H1 (cell line): ENCODE results near the gene DLG1. TPM values are rescaled to one million over a fixed set of nuclear protein-coding genes. Genes with fewer than 3 reads are reported as not detected.

Experiments used
- CTCF ChIA-PET: fragments of 300-600 bp; sonication (Branson Sonifier 250); formaldehyde crosslinking; loops from one replicate; lab custom pipeline; 2021; ENCODE audit not compliant: partially characterized antibody; lab: Charles Lee
- POLR2A ChIA-PET: fragments of 300-600 bp; sonication (Branson Sonifier 250); formaldehyde crosslinking; loops from one replicate; lab custom pipeline; 2021; ENCODE audit warnings: inconsistent platforms; ENCODE audit not compliant: partially characterized antibody; lab: Charles Lee
- DNase-seq, 2 experiments: peaks; one replicate each; pipeline versions ENCODE4 v3.0.0 to v3.0.0-alpha.2; 2010 to 2022; ENCODE audit warnings: low spot score in 2 of 2, low read depth in 1 of 2, mixed read lengths in 1 of 2
- FAIRE-seq: peaks from 2 replicates; lab custom pipeline; 2011; peaks lifted over from hg19 to GRCh38; lab: Jason Lieb, UNC
- H2AFZ ChIP-seq: 2 replicates; pipeline ENCODE4 v1.8.1; 2012; ENCODE audit warnings: low read length, inconsistent platforms
- H2AK5ac ChIP-seq: 2 replicates; pipeline ENCODE4 v1.6.1; 2013; ENCODE audit warnings: low read depth, low read length
- H2BK120ac ChIP-seq: replicated peaks from 2 replicates; pipeline ENCODE3; 2013; ENCODE audit warnings: low read depth, low read length, inconsistent platforms
- H2BK12ac ChIP-seq: 2 replicates; pipeline ENCODE4 v1.6.1; 2013; ENCODE audit warnings: low read depth, low read length
- H2BK15ac ChIP-seq: 2 replicates; pipeline ENCODE4 v1.6.1; 2013; ENCODE audit warnings: low read length
- H2BK20ac ChIP-seq: 2 replicates; pipeline ENCODE4 v1.6.1; 2013; ENCODE audit warnings: low read length
- H2BK5ac ChIP-seq: 2 replicates; pipeline ENCODE4 v1.6.1; 2013; ENCODE audit warnings: low read depth, low read length
- H3K14ac ChIP-seq: 2 replicates; pipeline ENCODE4 v1.6.1; 2013; ENCODE audit warnings: inconsistent platforms; ENCODE audit not compliant: insufficient read length
- H3K18ac ChIP-seq: 2 replicates; pipeline ENCODE4 v1.6.1; 2013; ENCODE audit warnings: low read length; ENCODE audit errors: extremely low read depth
- H3K23ac ChIP-seq: 2 replicates; pipeline ENCODE4 v1.6.1; 2013; ENCODE audit warnings: inconsistent platforms; ENCODE audit not compliant: insufficient read length
- H3K23me2 ChIP-seq: 2 replicates; pipeline ENCODE4 v1.6.1; 2013; ENCODE audit warnings: low read depth, low read length
- H3K27ac ChIP-seq: 2 replicates; pipeline ENCODE4 v1.6.1; 2011; ENCODE audit warnings: low read depth, low read length, inconsistent platforms
- H3K27me3 ChIP-seq, 4 experiments: replicated peaks in 1 of 4; 1 replicate in 1 of 4; 2 replicates in 3 of 4; pipeline versions ENCODE4 v1.6.1 to v1.8.1; 2011 to 2013; ENCODE audit warnings: low read length in 3 of 4, mild to moderate bottlenecking in 3 of 4, inconsistent platforms in 2 of 4, mixed read lengths in 2 of 4, moderate library complexity in 1 of 4; ENCODE audit not compliant: control insufficient read depth in 3 of 4, insufficient read depth in 3 of 4; ENCODE audit errors: extremely low read depth in 1 of 4
- H3K36me3 ChIP-seq, 4 experiments: 2 replicates each; pipeline versions ENCODE4 v1.6.1 to v1.8.1; 2011 to 2013; ENCODE audit warnings: mild to moderate bottlenecking in 4 of 4, low read length in 3 of 4, moderate library complexity in 2 of 4, control low read depth in 1 of 4, inconsistent platforms in 1 of 4; ENCODE audit not compliant: insufficient read depth in 4 of 4, control insufficient read depth in 2 of 4
- H3K4ac ChIP-seq: replicated peaks from 2 replicates; pipeline ENCODE3; 2013; ENCODE audit warnings: low read length, low read depth, mixed read lengths, inconsistent platforms; ENCODE audit not compliant: insufficient read length
- H3K4me1 ChIP-seq, 4 experiments: replicated peaks in 1 of 4; 1 replicate in 1 of 4; 2 replicates in 3 of 4; pipeline versions ENCODE4 v1.6.1 to v1.8.1; 2011 to 2013; ENCODE audit warnings: low read length in 3 of 4, inconsistent platforms in 2 of 4, mixed read lengths in 1 of 4; ENCODE audit not compliant: insufficient read depth in 4 of 4, control insufficient read depth in 3 of 4
- H3K4me2 ChIP-seq, 2 experiments: 2 replicates each; pipeline versions ENCODE4 v1.6.1 to v1.8.1; 2011 to 2013; ENCODE audit warnings: low read depth in 2 of 2, low read length in 2 of 2, control low read depth in 1 of 2, inconsistent platforms in 1 of 2, mild to moderate bottlenecking in 1 of 2; ENCODE audit not compliant: insufficient read depth in 1 of 2
- H3K4me3 ChIP-seq, 4 experiments: fragments of 200-600, 300-600 bp in 1 of 4; sonication (generic), shearing (Covaris generic), sonication (Bioruptor Twin) in 1 of 4; 2 replicates each; pipeline versions ENCODE4 v1.5.1 to v1.8.1; 2011 to 2016; ENCODE audit warnings: low read length in 4 of 4, low read depth in 3 of 4, control low read depth in 2 of 4, inconsistent platforms in 2 of 4, mild to moderate bottlenecking in 2 of 4, mixed read lengths in 1 of 4, moderate library complexity in 1 of 4; ENCODE audit not compliant: insufficient read depth in 2 of 4; ENCODE audit errors: extremely low read depth in 1 of 4
- H3K56ac ChIP-seq: replicated peaks from 2 replicates; pipeline ENCODE3; 2013; ENCODE audit warnings: low read depth, mild to moderate bottlenecking, mixed read lengths, low read length, inconsistent platforms; ENCODE audit not compliant: insufficient read length
- H3K79me1 ChIP-seq: 2 replicates; pipeline ENCODE4 v1.6.1; 2013; ENCODE audit warnings: low read depth, low read length, control low read depth
- H3K79me2 ChIP-seq, 2 experiments: 2 replicates each; pipeline versions ENCODE4 v1.6.1 to v1.8.1; 2012 to 2013; ENCODE audit warnings: low read length in 2 of 2, mild to moderate bottlenecking in 2 of 2, inconsistent platforms in 1 of 2; ENCODE audit not compliant: insufficient read depth in 2 of 2, control insufficient read depth in 1 of 2
- H3K9ac ChIP-seq, 4 experiments: replicated peaks in 1 of 4; 1 replicate in 1 of 4; 2 replicates in 3 of 4; pipeline versions ENCODE4 v1.6.1 to v1.8.1; 2011 to 2013; ENCODE audit warnings: low read depth in 3 of 4, low read length in 3 of 4, control low read depth in 2 of 4, mild to moderate bottlenecking in 2 of 4, moderate library complexity in 2 of 4, inconsistent platforms in 1 of 4; ENCODE audit errors: extremely low read depth in 1 of 4
- H3K9me3 ChIP-seq, 2 experiments: 2 replicates each; pipeline versions ENCODE4 v1.6.1 to v1.8.1; 2012 to 2013; ENCODE audit warnings: mild to moderate bottlenecking in 2 of 2, moderate library complexity in 2 of 2, control low read depth in 1 of 2, inconsistent platforms in 1 of 2, low read depth in 1 of 2, low read length in 1 of 2, mixed read lengths in 1 of 2; ENCODE audit not compliant: insufficient read depth in 2 of 2
- H4K20me1 ChIP-seq, 2 experiments: replicated peaks in 1 of 2; 2 replicates each; pipeline versions ENCODE3 to v1.8.1; 2011 to 2013; ENCODE audit warnings: inconsistent platforms in 2 of 2, low read length in 2 of 2, mild to moderate bottlenecking in 1 of 2; ENCODE audit not compliant: insufficient read depth in 2 of 2, control insufficient read depth in 1 of 2
- H4K5ac ChIP-seq: 2 replicates; pipeline ENCODE4 v1.6.1; 2013; ENCODE audit warnings: low read length, low read depth, mixed read lengths, inconsistent platforms; ENCODE audit not compliant: insufficient read length
- H4K8ac ChIP-seq: 2 replicates; pipeline ENCODE4 v1.8.0; 2013; ENCODE audit warnings: mild to moderate bottlenecking, moderate library complexity, low read length, inconsistent platforms; ENCODE audit not compliant: insufficient read depth; ENCODE audit errors: extremely low read depth
- H4K91ac ChIP-seq: replicated peaks from 2 replicates; pipeline ENCODE3; 2013; ENCODE audit warnings: low read length, mixed read lengths, inconsistent platforms; ENCODE audit not compliant: insufficient read length
- ASH2L ChIP-seq: fragments of 200-600, 300-600 bp; sonication (generic); IDR thresholded peaks from one replicate; pipeline ENCODE4 v1.7.1; 2017; ENCODE audit warnings: low read length
- CBX8 ChIP-seq: fragments of 300-800, 300-1000 bp; sonication (generic); IDR thresholded peaks from 2 replicates; pipeline ENCODE4 v1.7.1; 2016; ENCODE audit warnings: low read depth, low read length, borderline replicate concordance
- CHD1 ChIP-seq: IDR thresholded peaks from 2 replicates; pipeline ENCODE4 v1.6.1; 2012; ENCODE audit warnings: low read depth, low read length, improper control_type of control experiment
- CREB1 ChIP-seq: IDR thresholded peaks from 2 replicates; pipeline ENCODE4 v1.6.1; 2012; ENCODE audit warnings: inconsistent platforms
- CTBP2 ChIP-seq: IDR thresholded peaks from 2 replicates; pipeline ENCODE4 v1.7.0; 2011; ENCODE audit warnings: borderline replicate concordance, mild to moderate bottlenecking, moderate library complexity, mixed read lengths, low read length; ENCODE audit not compliant: insufficient read depth, insufficient read length
- EGR1 ChIP-seq: IDR thresholded peaks from 2 replicates; pipeline ENCODE4 v1.6.1; 2011; ENCODE audit warnings: low read depth, low read length, borderline replicate concordance
- HDAC2 ChIP-seq, 2 experiments: fragments of 300-600 bp in 1 of 2; sonication (generic) in 1 of 2; IDR thresholded peaks; 2 replicates each; pipeline ENCODE4 v1.6.1; 2011 to 2012; ENCODE audit warnings: low read depth in 2 of 2, low read length in 2 of 2, mild to moderate bottlenecking in 2 of 2, moderate library complexity in 2 of 2, borderline replicate concordance in 1 of 2, inconsistent platforms in 1 of 2
- KDM4A ChIP-seq: IDR thresholded peaks from one replicate; pipeline ENCODE4 v1.7.1; 2012; ENCODE audit warnings: low read depth, mild to moderate bottlenecking, moderate library complexity, low read length, inconsistent platforms; ENCODE audit not compliant: severe bottlenecking
- MAFK ChIP-seq: IDR thresholded peaks from 2 replicates; pipeline ENCODE4 v1.6.1; 2012; ENCODE audit warnings: low read depth, mild to moderate bottlenecking, improper control_type of control experiment, low read length
- SAP30 ChIP-seq: fragments of 300-600 bp; sonication (generic); IDR thresholded peaks from 2 replicates; pipeline ENCODE4 v1.7.1; 2012; ENCODE audit warnings: low read length, moderate library complexity, mild to moderate bottlenecking, inconsistent platforms; ENCODE audit not compliant: insufficient read depth, insufficient replicate concordance
- SIN3A ChIP-seq, 2 experiments: IDR thresholded peaks in 1 of 2; conservative IDR thresholded peaks in 1 of 2; 2 replicates each; pipeline ENCODE4 v1.6.1; 2011 to 2012; ENCODE audit warnings: low read length in 2 of 2, improper control_type of control experiment in 1 of 2, low read depth in 1 of 2, mild to moderate bottlenecking in 1 of 2
- SRF ChIP-seq: IDR thresholded peaks from 2 replicates; pipeline ENCODE4 v1.6.1; 2011; ENCODE audit warnings: mild to moderate bottlenecking, low read depth, low read length, moderate library complexity
- YY1 ChIP-seq: IDR thresholded peaks from 2 replicates; pipeline ENCODE4 v1.6.1; 2011; ENCODE audit warnings: low read depth, mild to moderate bottlenecking, low read length
- polyA plus RNA-seq, 7 experiments: library from polyadenylated mRNA; depleted of rRNA in 3 of 7; stranded (reverse) in 5 of 7; unstranded in 2 of 7; fragments of >200 nt in 5 of 7; fragments of 200-250 nt in 2 of 7; gene quantifications; 1 replicate in 5 of 7; 2 replicates in 1 of 7; 4 replicates in 1 of 7; pipeline versions ENCODE4 v1.2.1 to v1.2.3, GENCODE V29; 2011 to 2013; ENCODE audit warnings: missing spikeins in 2 of 7, mixed read lengths in 2 of 7
- total RNA-seq: library from RNA; stranded (reverse); fragmentation: NEBNext Ultra II Directional; extraction: Animal tissue kit (Norgen Biotek cat#: 25700); gene quantifications from 2 replicates; pipeline ENCODE4 v1.2.1, GENCODE V29; 2021

The DLG1 gene
- total and polyA plus RNA-seq, 2 of the 8 experiments (the other 6 are each of a cell fraction or from before 2014, with no cell fraction given), result 13.4 to 78.8 TPM

DNA sequence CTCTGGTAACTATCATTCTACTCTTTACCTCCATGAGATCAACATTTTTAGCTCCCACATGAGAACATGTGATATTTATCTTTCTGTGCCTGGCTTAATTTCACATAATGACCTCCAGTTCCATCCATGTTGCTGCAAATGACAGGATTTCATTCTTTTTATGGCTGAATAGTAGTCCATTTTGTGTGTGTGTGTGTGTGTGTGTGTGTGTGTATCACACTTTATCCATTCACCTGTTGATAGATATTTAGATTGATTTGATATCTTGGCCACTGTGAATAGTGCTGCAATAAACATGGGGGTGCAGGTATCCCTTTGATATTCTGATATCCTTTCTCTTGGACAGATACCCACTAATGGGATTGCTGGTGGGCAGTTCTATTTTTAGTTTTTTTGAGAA lies 18.3 kb downstream of the DLG1 start:
- TF ChIP-seq SAP30, result no peak
- TF ChIP-seq SIN3A (conservative IDR thresholded peaks at IDR 0.05 in 1 of 2, IDR thresholded peaks at IDR 0.05 in 1 of 2; ENCODE audit: low read depth in 1 of 2, low read length in 2 of 2), result no peak
- no peak for TF ChIP-seq CREB1
- TF ChIP-seq SRF, result no peak
- TF ChIP-seq CBX8, result no peak
- TF ChIP-seq CTBP2, result no peak
- no peak for TF ChIP-seq HDAC2 (IDR thresholded peaks at IDR 0.05; ENCODE audit: borderline replicate concordance in 1 of 2, low read depth in 2 of 2, low read length in 2 of 2)
- no peak for TF ChIP-seq MAFK
- no peak for TF ChIP-seq YY1
- TF ChIP-seq KDM4A, result no peak
- no peak for TF ChIP-seq ASH2L
- TF ChIP-seq CHD1, result no peak
- TF ChIP-seq EGR1, result no peak

More for the DNA sequence above, 18.3 kb downstream of the DLG1 start:
- Histone ChIP-seq H3K4me3 (no peak overlapping the region), H2BK12ac (no peak overlapping the region), H3K4me1 (no peaks in the 10 kb centered on the region), H4K20me1 (peaks cover 0 to 7% of the 10 kb centered on the region in 2 experiments), H4K91ac (no peak overlapping the region), H3K36me3 (peaks cover 0 to 39% (median 10%) of the 10 kb centered on the region in 4 experiments; a peak in 6 of 8 replicates), H2BK15ac (no peak overlapping the region), H2BK5ac (no peak overlapping the region), H3K23ac (no peak overlapping the region), H2AK5ac (no peak overlapping the region), H3K79me2 (peaks cover 0 to 62% of the 10 kb centered on the region in 2 experiments; a peak in 3 of 4 replicates), H3K4ac (no peak overlapping the region), H4K8ac (no peak overlapping the region), H2AFZ (no peak overlapping the region), H3K79me1 (no peaks in the 10 kb centered on the region; the same call in none of the 2 replicates), H4K5ac (no peak overlapping the region), H3K9me3 (no peaks in the 10 kb centered on the region), H3K27me3 (no peaks in the 10 kb centered on the region), H3K27ac (no peak overlapping the region), H3K56ac (no peak overlapping the region), H3K18ac (no peak overlapping the region), H3K4me2 (no peak overlapping the region), H3K23me2 (no peaks in the 10 kb centered on the region), H2BK120ac (no peak overlapping the region), H3K14ac (no peak overlapping the region), H2BK20ac (no peak overlapping the region), H3K9ac (no peak overlapping the region)
- FAIRE-seq (no peak), DNase-seq (no peak)
- ChIA-PET POLR2A (no interaction called here), CTCF (interaction anchor here (0.7 to 1.3 kb wide), 3 partner anchors 56 to 229 kb away, joined by 3 read pairs; no protein-coding TSS in a partner anchor)
